GM23248 (cell line): ENCODE results near the gene TXNRD1. TPM values are rescaled to one million over a fixed set of nuclear protein-coding genes. Genes with fewer than 3 reads are reported as not detected.
"Not testable (repeated sequence)": the region's sequence is repeated elsewhere in the genome, so short reads cannot be mapped to it uniquely, and the experiment has no call there.

Experiments
- DNase-seq: peaks from one replicate; pipeline ENCODE4 v3.0.0-alpha.2; 2015
- H2AFZ ChIP-seq: fragments of 200-600 bp; sonication (generic); 2 replicates; pipeline ENCODE4 v1.6.1; 2016; ENCODE audit warnings: antibody characterized with exemption
- H3F3A ChIP-seq: fragments of 200-600 bp; sonication (generic); 2 replicates; pipeline ENCODE4 v1.6.1; 2016; ENCODE audit warnings: mild to moderate bottlenecking, antibody characterized with exemption, mixed run types; ENCODE audit not compliant: insufficient read depth
- H3K27ac ChIP-seq: fragments of 200-600 bp; sonication (generic); 2 replicates; pipeline ENCODE4 v1.5.1; 2016; ENCODE audit warnings: mild to moderate bottlenecking
- H3K27me3 ChIP-seq: fragments of 200-600 bp; sonication (generic); replicated peaks from 2 replicates; pipeline ENCODE4 v1.6.1; 2016; ENCODE audit warnings: mild to moderate bottlenecking; ENCODE audit not compliant: insufficient read depth
- H3K36me3 ChIP-seq: fragments of 200-600 bp; sonication (generic); 2 replicates; pipeline ENCODE4 v1.6.1; 2016; ENCODE audit warnings: low read depth, mild to moderate bottlenecking
- H3K4me1 ChIP-seq: fragments of 200-600 bp; sonication (generic); 2 replicates; pipeline ENCODE4 v1.6.1; 2016; ENCODE audit warnings: mild to moderate bottlenecking; ENCODE audit not compliant: insufficient read depth
- H3K4me2 ChIP-seq: fragments of 200-600 bp; sonication (generic); one replicate; pipeline ENCODE4 v1.6.1; 2016; ENCODE audit warnings: mild to moderate bottlenecking; ENCODE audit not compliant: unreplicated experiment
- H3K4me3 ChIP-seq: fragments of 200-600 bp; sonication (generic); 2 replicates; pipeline ENCODE4 v1.5.1; 2016; ENCODE audit warnings: mild to moderate bottlenecking
- H3K79me2 ChIP-seq: fragments of 200-600 bp; sonication (generic); 2 replicates; pipeline ENCODE4 v1.6.1; 2016; ENCODE audit warnings: mild to moderate bottlenecking; ENCODE audit not compliant: insufficient read depth
- H3K9ac ChIP-seq: fragments of 200-600 bp; sonication (generic); 2 replicates; pipeline ENCODE4 v1.6.1; 2016; ENCODE audit warnings: mild to moderate bottlenecking
- H3K9me2 ChIP-seq: fragments of 200-600 bp; sonication (generic); 2 replicates; pipeline ENCODE4 v1.6.1; 2016; ENCODE audit warnings: mixed run types, mild to moderate bottlenecking, moderate library complexity; ENCODE audit not compliant: insufficient read depth
- H3K9me3 ChIP-seq: fragments of 200-600 bp; sonication (generic); one replicate; pipeline ENCODE4 v1.6.1; 2017; ENCODE audit warnings: low read depth
- H4K20me1 ChIP-seq: fragments of 200-600 bp; sonication (generic); 2 replicates; pipeline ENCODE4 v1.6.0; 2016; ENCODE audit not compliant: insufficient read depth
- EZH2 ChIP-seq: fragments of 200-600 bp; sonication (generic); IDR thresholded peaks from 2 replicates; pipeline ENCODE4 v1.6.1; 2018; ENCODE audit warnings: antibody characterized with exemption, mild to moderate bottlenecking; ENCODE audit not compliant: insufficient read depth, poor library complexity, severe bottlenecking
- EZH2phosphoT487 ChIP-seq: fragments of 200-600 bp; sonication (generic); IDR thresholded peaks from 2 replicates; pipeline ENCODE4 v1.6.1; 2018; ENCODE audit warnings: antibody characterized with exemption, moderate library complexity, mild to moderate bottlenecking, low read depth; ENCODE audit not compliant: insufficient read depth
- WGBS, 2 experiments: methylation state at CpG; one replicate each; pipeline ENCODE4 v1.1.6; 2015 to 2017; ENCODE audit warnings: low lambda C conversion rate in 2 of 2, low coverage in 1 of 2; ENCODE audit errors: missing lambda C conversion rate in 2 of 2; 5-methylcytosine and 5-hydroxymethylcytosine counted together
- in situ Hi-C: fragments of 300-500 bp; cut with MboI; formaldehyde crosslinking; loops from 2 replicates; pipeline ENCODE4 v1.15.0; 2020
- polyA plus RNA-seq: library from polyadenylated mRNA; unstranded; fragments of >200 nt; fragmentation: Nextera tagmentation; extraction: Ambion mirVana; gene quantifications from 2 replicates; pipeline ENCODE4 v1.2.1, GENCODE V29; 2016
- total RNA-seq: library from RNA; depleted of rRNA; stranded (reverse); fragments of >200 nt; shearing (Covaris generic); gene quantifications from 2 replicates; pipeline ENCODE4 v1.2.3, GENCODE V29; 2014

Gene TXNRD1
- total and polyA plus RNA-seq, 2 experiments from 2014 or later, result 255 to 477 TPM

DNA sequence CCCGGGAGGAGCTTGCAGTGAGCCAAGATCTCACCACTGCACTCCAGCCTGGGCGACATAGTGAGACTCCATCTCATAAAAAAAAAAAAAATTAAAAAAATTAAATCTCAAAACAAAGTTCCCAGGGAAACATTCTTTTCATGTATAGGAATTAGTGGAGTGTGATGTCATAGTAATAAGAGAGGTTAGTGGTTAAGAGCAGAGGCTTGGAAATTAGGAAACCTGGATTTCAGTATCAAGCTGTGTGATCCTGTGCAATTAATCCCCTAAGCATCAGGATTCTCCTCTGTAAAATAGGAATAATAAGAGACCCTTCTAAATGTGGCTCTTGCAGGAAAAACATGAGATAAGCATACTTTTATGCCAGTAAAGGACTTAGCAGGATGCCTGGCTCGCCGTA, 3.1 kb upstream of the TXNRD1 start:
- in situ Hi-C loops, result loop anchor here (25.0 kb wide), 2 partner anchors 650 to 850 kb away; no protein-coding TSS in a partner anchor
- TF ChIP-seq EZH2 (no peak), EZH2phosphoT487 (no peak)
- DNase-seq, result no peak
- no peak overlapping the region for H3K4me2 ChIP-seq
- H3K79me2 ChIP-seq, result peaks cover 7% of the 10 kb centered on the region; the same call in 1 of the 2 replicates
- H3K9ac ChIP-seq, result no peak overlapping the region
- 98 to 99% methylated on average over 4 of the region's 4 CpGs for WGBS, 2 experiments
- H3K4me1 ChIP-seq, result peaks cover 10% of the 10 kb centered on the region
- H4K20me1 ChIP-seq, result no peaks in the 10 kb centered on the region
- H2AFZ ChIP-seq, result no peak overlapping the region
- no peak overlapping the region for H3K27ac ChIP-seq
- H3F3A ChIP-seq, result peaks cover under 1% of the 10 kb centered on the region; the same call in 1 of the 2 replicates
- no peaks in the 10 kb centered on the region for H3K9me2 ChIP-seq
- H3K36me3 ChIP-seq, result no peaks in the 10 kb centered on the region
- H3K27me3 ChIP-seq, result no peaks in the 10 kb centered on the region
- no peaks in the 10 kb centered on the region for H3K9me3 ChIP-seq
- no peak overlapping the region for H3K4me3 ChIP-seq

DNA sequence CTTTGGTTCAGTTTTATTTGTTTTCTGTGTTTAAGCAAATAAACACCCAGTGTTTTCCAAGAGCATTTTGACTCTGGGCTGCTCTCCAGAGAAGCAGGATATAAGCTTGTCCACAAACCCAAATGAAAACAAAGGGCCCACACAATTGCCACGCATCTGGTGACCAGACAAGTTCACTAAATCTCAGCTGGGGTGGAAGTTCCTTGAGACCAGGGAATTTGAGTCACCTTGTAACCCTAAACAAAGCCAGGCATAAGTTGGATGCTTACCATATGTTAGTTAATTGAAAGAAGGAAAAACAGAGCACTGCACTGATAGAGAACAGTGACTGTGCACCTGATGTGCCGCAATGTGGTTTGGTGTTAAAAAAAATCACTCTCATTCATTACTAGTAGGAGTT, 1.6 kb upstream of the TXNRD1 start:
- Histone ChIP-seq H3K79me2 (peaks cover 7% of the 10 kb centered on the region; the same call in 1 of the 2 replicates), H3K27ac (no peak overlapping the region), H3K9me2 (no peaks in the 10 kb centered on the region), H3K9me3 (no peaks in the 10 kb centered on the region), H3K36me3 (no peaks in the 10 kb centered on the region), H4K20me1 (no peaks in the 10 kb centered on the region), H3K9ac (no peak overlapping the region), H3K4me1 (peaks cover 18% of the 10 kb centered on the region), H2AFZ (no peak overlapping the region), H3F3A (peaks cover 14% of the 10 kb centered on the region), H3K4me3 (no peak overlapping the region), H3K27me3 (no peaks in the 10 kb centered on the region), H3K4me2 (no peak overlapping the region)
- 7 to 13% methylated on average over 2 of the region's 2 CpGs for WGBS, 2 experiments
- in situ Hi-C loops, result loop anchor here (25.0 kb wide), 2 partner anchors 648 to 848 kb away; no protein-coding TSS in a partner anchor
- TF ChIP-seq EZH2, result no peak
- DNase-seq, result peak; percentile 80

DNA sequence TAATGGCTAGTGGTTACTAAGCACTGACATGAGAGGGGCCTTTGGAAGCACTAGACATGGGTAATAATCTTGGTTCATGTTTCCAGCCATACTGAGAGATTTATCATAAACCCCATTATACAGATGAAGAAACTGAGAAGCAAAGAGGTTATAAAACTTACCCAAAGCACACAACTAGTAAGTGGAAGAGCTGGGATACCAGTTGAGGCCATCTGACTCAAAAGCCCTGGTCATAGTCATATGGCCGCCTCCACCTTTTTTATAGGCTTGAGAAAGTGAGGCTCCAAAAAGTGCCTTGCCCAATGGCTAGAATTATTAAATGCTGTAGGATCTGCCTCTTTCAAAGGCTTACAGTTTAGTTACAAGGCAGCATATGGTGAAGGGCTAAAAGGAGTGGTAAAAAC, 944 bp downstream of the TXNRD1 start:
- H4K20me1 ChIP-seq, result no peaks in the 10 kb centered on the region
- H3K9ac ChIP-seq, result no peak overlapping the region
- TF ChIP-seq EZH2phosphoT487 (no peak), EZH2 (no peak)
- H3K9me2 ChIP-seq, result no peaks in the 10 kb centered on the region
- H3K4me2 ChIP-seq, result no peak overlapping the region
- WGBS, 2 experiments, result 100% methylated on average over 1 of the region's 1 CpG
- in situ Hi-C loops, result loop anchor here (25.0 kb wide), 2 partner anchors 646 to 846 kb away; no protein-coding TSS in a partner anchor
- H3F3A ChIP-seq, result peaks cover 34% of the 10 kb centered on the region
- no peaks in the 10 kb centered on the region for H3K27me3 ChIP-seq
- peaks cover 31% of the 10 kb centered on the region for H3K4me1 ChIP-seq
- H3K36me3 ChIP-seq, result no peaks in the 10 kb centered on the region
- H3K27ac ChIP-seq, result no peak overlapping the region
- no peak overlapping the region for H2AFZ ChIP-seq
- no peak for DNase-seq
- no peak overlapping the region for H3K4me3 ChIP-seq
- peaks cover 7% of the 10 kb centered on the region; the same call in 1 of the 2 replicates for H3K79me2 ChIP-seq
- H3K9me3 ChIP-seq, result no peaks in the 10 kb centered on the region

DNA sequence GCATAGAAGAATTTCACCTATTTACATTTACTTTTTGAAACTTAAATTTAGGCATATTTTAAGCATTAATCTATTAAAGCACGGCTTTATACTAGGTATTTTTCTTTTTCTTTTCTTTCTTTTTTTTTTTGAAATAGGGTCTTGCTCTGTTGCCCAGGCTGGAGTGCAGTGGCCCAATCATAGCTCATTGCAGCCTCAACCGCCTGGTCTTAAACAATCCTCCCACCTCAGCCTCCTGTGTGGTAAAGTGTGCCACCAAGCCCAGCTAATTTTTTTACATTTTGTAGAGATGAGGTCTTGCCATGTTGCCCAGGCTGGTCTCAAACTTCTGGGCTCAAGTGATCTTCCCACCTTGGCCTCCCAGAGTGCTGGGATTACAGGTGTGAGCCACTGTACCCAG, 2.9 kb downstream of the TXNRD1 start:
- not testable (repeated sequence) for H3K27me3 ChIP-seq, H3K36me3 ChIP-seq, H2AFZ ChIP-seq, H3K79me2 ChIP-seq, H3K4me3 ChIP-seq, DNase-seq, H3K9me2 ChIP-seq, H4K20me1 ChIP-seq, H3K9me3 ChIP-seq
- WGBS, 2 experiments, result 90 to 92% methylated on average over 2 of the region's 2 CpGs
- in situ Hi-C loops, result loop anchor here (25.0 kb wide), 2 partner anchors 644 to 844 kb away; no protein-coding TSS in a partner anchor
- H3K9ac ChIP-seq, result peak overlapping the region; percentile 70
- peak overlapping the region; percentile 21 for H3K4me2 ChIP-seq
- H3K4me1 ChIP-seq, result peaks cover 31% of the 10 kb centered on the region
- H3K27ac ChIP-seq, result peak overlapping the region; percentile 97
- peaks cover 34% of the 10 kb centered on the region for H3F3A ChIP-seq

DNA sequence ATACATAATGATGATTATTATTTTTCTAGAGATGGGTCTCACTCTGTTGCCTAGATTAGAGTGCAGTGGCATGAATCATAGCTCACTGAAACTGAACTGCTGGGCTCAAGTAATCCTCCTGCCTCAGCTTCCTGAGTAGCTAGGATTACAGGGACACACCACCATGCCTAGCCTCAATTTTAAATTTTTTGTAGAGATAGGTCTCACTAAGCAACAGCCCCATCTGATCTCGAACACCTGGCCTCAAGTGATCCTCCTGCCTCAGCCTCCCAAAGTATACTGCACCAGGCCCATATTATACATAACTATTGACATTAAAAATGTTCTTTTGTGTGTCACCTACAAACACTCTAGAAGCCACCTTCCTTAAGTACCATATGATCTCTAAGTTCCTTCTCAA, 3.4 kb downstream of the TXNRD1 start:
- WGBS, 2 experiments, result 90 to 100% methylated on average over 1 of the region's 1 CpG
- DNase-seq, result peak; percentile 59
- H3K9ac ChIP-seq, result peak overlapping the region; percentile 70
- no peak overlapping the region for H3K4me3 ChIP-seq
- peaks cover 30% of the 10 kb centered on the region for H3K4me1 ChIP-seq
- H3F3A ChIP-seq, result peaks cover 34% of the 10 kb centered on the region
- H3K36me3 ChIP-seq, result no peaks in the 10 kb centered on the region
- H3K27me3 ChIP-seq, result no peaks in the 10 kb centered on the region
- H3K27ac ChIP-seq, result peak overlapping the region; percentile 97
- no peak for TF ChIP-seq EZH2
- no peak for TF ChIP-seq EZH2phosphoT487
- no peaks in the 10 kb centered on the region for H3K9me2 ChIP-seq
- peak overlapping the region; percentile 21 for H3K4me2 ChIP-seq
- in situ Hi-C loops, result loop anchor here (25.0 kb wide), 2 partner anchors 643 to 843 kb away; no protein-coding TSS in a partner anchor
- no peak overlapping the region for H2AFZ ChIP-seq
- no peaks in the 10 kb centered on the region for H4K20me1 ChIP-seq
- H3K79me2 ChIP-seq, result peaks cover 7% of the 10 kb centered on the region; the same call in 1 of the 2 replicates
- H3K9me3 ChIP-seq, result no peaks in the 10 kb centered on the region
